Chondrocyte (in vitro differentiated cells): ENCODE measurements around the gene RNF40. TPM values are rescaled to one million over a fixed set of nuclear protein-coding genes. Genes with fewer than 3 reads are reported as not detected.

Experiments used
- DNase-seq: peaks from one replicate; pipeline ENCODE4 v3.0.0; 2021; ENCODE audit warnings: mixed read lengths, low spot score
- H3K27ac Mint-ChIP-seq: one replicate; pipeline ENCODE4 v1.8.0; 2021; ENCODE audit warnings: mild to moderate bottlenecking, moderate library complexity, mixed read lengths; ENCODE audit not compliant: unreplicated experiment
- H3K27me3 Mint-ChIP-seq: 2 replicates; pipeline ENCODE4 v1.8.0; 2021; ENCODE audit warnings: low read depth, mixed read lengths
- H3K36me3 Mint-ChIP-seq: 2 replicates; pipeline ENCODE4 v1.8.0; 2021; ENCODE audit warnings: low read depth, mixed read lengths
- H3K4me1 Mint-ChIP-seq: 2 replicates; pipeline ENCODE4 v1.8.0; 2021; ENCODE audit warnings: low read depth, mild to moderate bottlenecking, mixed read lengths
- H3K4me3 Mint-ChIP-seq: one replicate; pipeline ENCODE4 v1.8.0; 2021; ENCODE audit warnings: mild to moderate bottlenecking, moderate library complexity, mixed read lengths; ENCODE audit not compliant: unreplicated experiment
- H3K9me3 Mint-ChIP-seq: 2 replicates; pipeline ENCODE4 v1.8.0; 2021; ENCODE audit warnings: low read depth, mixed read lengths
- total RNA-seq: library from RNA; stranded (reverse); gene quantifications from 3 replicates; pipeline ENCODE4 v1.2.1, GENCODE V29; 2021
- TF ChIP-seq, protein P1 (sequence below): fragments of 200-600 bp; sonication (generic); IDR thresholded peaks from 2 replicates; pipeline ENCODE4 v1.5.0; 2021; ENCODE audit warnings: antibody characterized with exemption, mild to moderate bottlenecking, moderate library complexity

The RNF40 gene
- total RNA-seq, 1 donor from 2014 or later: 71.1 TPM

GRCh38 chr16:30764816-30765465 lies 2.8 kb downstream of the RNF40 start:
- TF ChIP-seq, protein P1, sequence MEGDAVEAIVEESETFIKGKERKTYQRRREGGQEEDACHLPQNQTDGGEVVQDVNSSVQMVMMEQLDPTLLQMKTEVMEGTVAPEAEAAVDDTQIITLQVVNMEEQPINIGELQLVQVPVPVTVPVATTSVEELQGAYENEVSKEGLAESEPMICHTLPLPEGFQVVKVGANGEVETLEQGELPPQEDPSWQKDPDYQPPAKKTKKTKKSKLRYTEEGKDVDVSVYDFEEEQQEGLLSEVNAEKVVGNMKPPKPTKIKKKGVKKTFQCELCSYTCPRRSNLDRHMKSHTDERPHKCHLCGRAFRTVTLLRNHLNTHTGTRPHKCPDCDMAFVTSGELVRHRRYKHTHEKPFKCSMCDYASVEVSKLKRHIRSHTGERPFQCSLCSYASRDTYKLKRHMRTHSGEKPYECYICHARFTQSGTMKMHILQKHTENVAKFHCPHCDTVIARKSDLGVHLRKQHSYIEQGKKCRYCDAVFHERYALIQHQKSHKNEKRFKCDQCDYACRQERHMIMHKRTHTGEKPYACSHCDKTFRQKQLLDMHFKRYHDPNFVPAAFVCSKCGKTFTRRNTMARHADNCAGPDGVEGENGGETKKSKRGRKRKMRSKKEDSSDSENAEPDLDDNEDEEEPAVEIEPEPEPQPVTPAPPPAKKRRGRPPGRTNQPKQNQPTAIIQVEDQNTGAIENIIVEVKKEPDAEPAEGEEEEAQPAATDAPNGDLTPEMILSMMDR: no peak
- Mint-ChIP-seq H3K4me3 (no peak overlapping the region), H3K4me1 (peaks cover 30% of the 10 kb centered on the region), H3K9me3 (no peaks in the 10 kb centered on the region), H3K27me3 (no peaks in the 10 kb centered on the region), H3K36me3 (peaks cover 26% of the 10 kb centered on the region), H3K27ac (no peak overlapping the region)
- DNase-seq: no peak

DNA sequence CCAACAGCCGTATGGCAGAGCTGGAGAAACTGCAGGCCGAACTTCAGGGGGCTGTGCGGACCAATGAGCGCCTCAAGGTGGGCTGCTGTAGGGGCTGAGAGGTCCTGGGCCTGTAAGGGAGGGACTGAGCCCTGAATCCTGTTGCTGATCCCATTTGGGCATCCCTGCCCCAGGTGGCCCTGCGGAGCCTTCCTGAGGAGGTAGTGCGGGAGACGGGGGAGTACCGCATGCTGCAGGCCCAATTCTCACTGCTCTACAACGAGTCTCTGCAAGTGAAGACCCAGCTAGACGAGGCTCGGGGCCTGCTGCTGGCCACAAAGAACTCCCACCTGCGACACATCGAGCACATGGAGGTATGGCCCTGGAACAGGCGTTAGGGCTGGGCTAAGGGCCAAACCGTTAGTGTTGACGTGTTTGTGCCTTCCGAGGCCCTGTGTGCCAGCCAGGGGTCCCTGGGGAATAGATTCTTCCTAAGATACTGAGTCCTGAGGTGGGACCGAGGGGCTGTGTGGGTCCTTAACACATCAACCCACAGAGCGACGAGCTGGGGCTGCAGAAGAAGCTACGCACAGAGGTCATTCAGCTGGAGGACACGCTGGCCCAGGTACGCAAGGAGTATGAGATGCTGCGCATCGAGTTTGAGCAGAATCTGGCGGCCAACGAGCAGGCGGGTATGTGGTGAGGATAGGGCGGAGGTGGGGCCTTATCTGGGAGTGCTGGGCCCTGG lies 4.2 kb downstream of the RNF40 start:
- H3K36me3 Mint-ChIP-seq: peaks cover 30% of the 10 kb centered on the region

GRCh38 chr16:30766933-30767284 lies 4.8 kb downstream of the RNF40 start:
- Mint-ChIP-seq H3K27me3 (no peaks in the 10 kb centered on the region), H3K4me3 (no peak overlapping the region), H3K4me1 (peaks cover 16% of the 10 kb centered on the region), H3K9me3 (no peaks in the 10 kb centered on the region), H3K27ac (no peak overlapping the region), H3K36me3 (peaks cover 31% of the 10 kb centered on the region)
- TF ChIP-seq, protein P1: no peak
- no peak for DNase-seq

More for the DNA sequence above, 4.2 kb downstream of the RNF40 start:
- H3K9me3 Mint-ChIP-seq: no peaks in the 10 kb centered on the region
- no peak for DNase-seq
- TF ChIP-seq, protein P1: no peak
- no peak overlapping the region for H3K27ac Mint-ChIP-seq
- no peaks in the 10 kb centered on the region for H3K27me3 Mint-ChIP-seq
- no peak overlapping the region for H3K4me3 Mint-ChIP-seq
- peaks cover 16% of the 10 kb centered on the region for H3K4me1 Mint-ChIP-seq

GRCh38 chr16:30767767-30768465 lies 5.8 kb downstream of the RNF40 start:
- Mint-ChIP-seq H3K4me3 (no peak overlapping the region), H3K27me3 (no peaks in the 10 kb centered on the region), H3K27ac (no peak overlapping the region), H3K4me1 (peaks cover 12% of the 10 kb centered on the region), H3K36me3 (peaks cover 35% of the 10 kb centered on the region), H3K9me3 (no peaks in the 10 kb centered on the region)
- DNase-seq: peak; percentile 85
- TF ChIP-seq, protein P1: no peak

DNA sequence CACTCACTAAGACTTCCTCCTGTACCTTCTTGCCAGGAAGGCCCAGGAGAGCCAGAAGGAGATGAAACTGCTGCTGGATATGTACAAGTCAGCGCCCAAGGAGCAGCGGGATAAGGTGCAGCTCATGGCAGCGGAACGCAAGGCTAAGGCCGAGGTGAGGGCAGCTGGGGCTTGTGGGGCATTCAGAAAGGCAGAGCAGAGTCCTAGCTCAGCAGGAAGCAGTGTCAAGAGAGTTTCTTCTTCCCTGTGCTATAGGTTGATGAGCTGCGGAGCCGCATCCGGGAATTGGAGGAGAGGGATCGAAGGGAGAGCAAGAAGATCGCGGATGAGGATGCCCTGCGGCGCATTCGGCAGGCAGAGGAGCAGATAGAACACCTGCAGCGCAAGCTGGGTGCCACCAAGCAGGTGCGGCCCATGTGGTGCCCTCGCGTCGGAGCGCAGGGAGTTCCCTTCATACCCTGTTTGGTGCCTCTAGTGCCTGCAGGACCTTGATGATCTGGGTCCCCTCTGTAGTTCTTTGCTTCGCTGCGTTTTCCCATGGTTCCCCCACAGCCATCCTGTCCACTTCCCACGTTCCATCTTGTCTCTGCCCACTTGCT lies 6.6 kb downstream of the RNF40 start:
- peaks cover 38% of the 10 kb centered on the region for H3K36me3 Mint-ChIP-seq
- H3K27me3 Mint-ChIP-seq: no peaks in the 10 kb centered on the region
- no peak overlapping the region for H3K27ac Mint-ChIP-seq
- peak; percentile 81 for DNase-seq
- TF ChIP-seq, protein P1: no peak
- peaks cover 4% of the 10 kb centered on the region for H3K4me1 Mint-ChIP-seq
- H3K4me3 Mint-ChIP-seq: no peak overlapping the region
- no peaks in the 10 kb centered on the region for H3K9me3 Mint-ChIP-seq
